H9 (cell line): ENCODE measurements around the gene RTP1. TPM values are rescaled to one million over a fixed set of nuclear protein-coding genes. Genes with fewer than 3 reads are reported as not detected.

Experiments used
- DNase-seq: peaks from one replicate; pipeline ENCODE4 v3.0.0-alpha.2; 2017
- H2AFZ ChIP-seq: one replicate; pipeline ENCODE4 v1.6.1; 2013; ENCODE audit warnings: mild to moderate bottlenecking, low read length, control low read depth, moderate library complexity
- H2AK5ac ChIP-seq: 2 replicates; pipeline ENCODE4 v1.6.1; 2013; ENCODE audit warnings: low read length, control low read depth, mixed read lengths; ENCODE audit not compliant: insufficient read length
- H2BK120ac ChIP-seq: one replicate; pipeline ENCODE4 v1.6.1; 2013; ENCODE audit warnings: low read depth, mild to moderate bottlenecking, low read length, control low read depth, inconsistent platforms; ENCODE audit not compliant: poor library complexity, severe bottlenecking
- H2BK12ac ChIP-seq: 2 replicates; pipeline ENCODE4 v1.6.1; 2013; ENCODE audit warnings: low read length, control low read depth, mixed read lengths, low read depth; ENCODE audit not compliant: insufficient read length
- H2BK15ac ChIP-seq: 2 replicates; pipeline ENCODE4 v1.6.1; 2013; ENCODE audit warnings: low read depth, low read length, control low read depth
- H2BK20ac ChIP-seq: one replicate; pipeline ENCODE4 v1.6.1; 2013; ENCODE audit warnings: low read depth, mild to moderate bottlenecking, low read length, control low read depth, inconsistent platforms; ENCODE audit not compliant: poor library complexity, severe bottlenecking
- H2BK5ac ChIP-seq: 2 replicates; pipeline ENCODE4 v1.6.1; 2013; ENCODE audit warnings: low read length, control low read depth, mixed read lengths; ENCODE audit not compliant: insufficient read length
- H3K14ac ChIP-seq: 2 replicates; pipeline ENCODE4 v1.6.1; 2013; ENCODE audit warnings: low read length, control low read depth; ENCODE audit not compliant: insufficient read depth
- H3K18ac ChIP-seq: 2 replicates; pipeline ENCODE4 v1.6.1; 2013; ENCODE audit warnings: low read depth, mild to moderate bottlenecking, mixed read lengths, low read length, control low read depth; ENCODE audit not compliant: insufficient read length
- H3K23ac ChIP-seq: 2 replicates; pipeline ENCODE4 v1.6.1; 2013; ENCODE audit warnings: low read length, control low read depth, mixed read lengths, low read depth; ENCODE audit not compliant: insufficient read length
- H3K23me2 ChIP-seq: 2 replicates; pipeline ENCODE4 v1.6.1; 2013; ENCODE audit warnings: low read depth, mild to moderate bottlenecking, mixed read lengths, low read length, control low read depth; ENCODE audit not compliant: insufficient read length, poor library complexity, severe bottlenecking
- H3K27ac ChIP-seq: 2 replicates; pipeline ENCODE4 v1.5.1; 2013; ENCODE audit warnings: low read length, control low read depth, mixed read lengths, low read depth; ENCODE audit not compliant: insufficient read length
- H3K27me3 ChIP-seq: 2 replicates; pipeline ENCODE4 v1.6.1; 2013; ENCODE audit warnings: low read length, control low read depth, inconsistent platforms; ENCODE audit not compliant: insufficient read depth
- H3K4ac ChIP-seq: 2 replicates; pipeline ENCODE4 v1.6.1; 2013; ENCODE audit warnings: low read depth, mild to moderate bottlenecking, control low read depth, inconsistent platforms, low read length, moderate library complexity
- H3K4me1 ChIP-seq: 2 replicates; pipeline ENCODE4 v1.6.1; 2013; ENCODE audit warnings: low read length, control low read depth, inconsistent platforms; ENCODE audit not compliant: insufficient read depth
- H3K4me2 ChIP-seq: 2 replicates; pipeline ENCODE4 v1.6.1; 2013; ENCODE audit warnings: low read length, control low read depth, mixed read lengths; ENCODE audit not compliant: insufficient read length, insufficient read depth
- H3K56ac ChIP-seq: 2 replicates; pipeline ENCODE4 v1.6.1; 2013; ENCODE audit warnings: low read depth, mild to moderate bottlenecking, mixed read lengths, low read length, control low read depth; ENCODE audit not compliant: insufficient read length
- H3K79me1 ChIP-seq: 2 replicates; pipeline ENCODE4 v1.6.1; 2013; ENCODE audit warnings: low read depth, mild to moderate bottlenecking, moderate library complexity, low read length, control low read depth, inconsistent platforms; ENCODE audit not compliant: insufficient read depth, poor library complexity, severe bottlenecking
- H3K79me2 ChIP-seq: 2 replicates; pipeline ENCODE4 v1.6.1; 2013; ENCODE audit warnings: low read length, control low read depth, inconsistent platforms; ENCODE audit not compliant: insufficient read depth
- H3K9ac ChIP-seq: 2 replicates; pipeline ENCODE4 v1.6.1; 2013; ENCODE audit warnings: low read length, control low read depth, mixed read lengths; ENCODE audit not compliant: insufficient read length; ENCODE audit errors: extremely low read depth
- H3K9me3 ChIP-seq: one replicate; pipeline ENCODE4 v1.6.1; 2013; ENCODE audit warnings: low read depth, low read length, inconsistent platforms; ENCODE audit not compliant: control insufficient read depth
- H3T11ph ChIP-seq: one replicate; pipeline ENCODE4 v1.6.1; 2013; ENCODE audit warnings: mild to moderate bottlenecking, low read length, control low read depth, inconsistent platforms
- H4K20me1 ChIP-seq: one replicate; pipeline ENCODE4 v1.6.1; 2013; ENCODE audit not compliant: control insufficient read depth, insufficient read length, insufficient read depth
- H4K5ac ChIP-seq: 2 replicates; pipeline ENCODE4 v1.6.1; 2013; ENCODE audit warnings: low read depth, mild to moderate bottlenecking, mixed read lengths, low read length, control low read depth; ENCODE audit not compliant: insufficient read length
- H4K8ac ChIP-seq: replicated peaks from 2 replicates; pipeline ENCODE4 v1.6.1; 2013; ENCODE audit warnings: low read length, control low read depth, mixed read lengths, low read depth; ENCODE audit not compliant: insufficient read length
- H4K91ac ChIP-seq: 2 replicates; pipeline ENCODE4 v1.6.1; 2013; ENCODE audit warnings: low read depth, mild to moderate bottlenecking, moderate library complexity, mixed read lengths, low read length, control low read depth; ENCODE audit not compliant: insufficient read length
- H3K27ac Mint-ChIP-seq, 3 experiments: 2 replicates in 2 of 3; 3 replicates in 1 of 3; pipeline ENCODE4 v1.8.0; 2020 to 2021; ENCODE audit warnings: mixed read lengths in 3 of 3, mild to moderate bottlenecking in 1 of 3, moderate library complexity in 1 of 3
- H3K27me3 Mint-ChIP-seq: 2 replicates; pipeline ENCODE4 v1.8.0; 2021; ENCODE audit warnings: low read depth, mild to moderate bottlenecking, moderate library complexity, mixed read lengths
- H3K36me3 Mint-ChIP-seq, 3 experiments: 2 replicates in 2 of 3; 3 replicates in 1 of 3; pipeline ENCODE4 v1.8.0; 2020 to 2021; ENCODE audit warnings: low read depth in 3 of 3, mixed read lengths in 3 of 3; ENCODE audit not compliant: insufficient read depth in 1 of 3
- H3K4me1 Mint-ChIP-seq, 2 experiments: 2 replicates each; pipeline ENCODE4 v1.8.0; 2020; ENCODE audit warnings: mixed read lengths in 2 of 2
- H3K4me3 Mint-ChIP-seq, 2 experiments: 2 replicates in 1 of 2; 3 replicates in 1 of 2; pipeline ENCODE4 v1.8.0; 2020 to 2021; ENCODE audit warnings: mild to moderate bottlenecking in 2 of 2, mixed read lengths in 2 of 2, moderate library complexity in 1 of 2
- H3K9me3 Mint-ChIP-seq, 2 experiments: 2 replicates in 1 of 2; 3 replicates in 1 of 2; pipeline ENCODE4 v1.8.0; 2020; ENCODE audit warnings: mild to moderate bottlenecking in 2 of 2, mixed read lengths in 2 of 2, moderate library complexity in 1 of 2
- WGBS: extraction: QIAGEN DNeasy Blood & Tissue Kit; methylation state at CpG from one replicate; pipeline ENCODE4 v1.1.7; 2013; ENCODE audit warnings: missing lambda C conversion rate, low lambda C conversion rate, mixed read lengths; ENCODE audit not compliant: insufficient read length; ENCODE audit errors: extremely low coverage; 5-methylcytosine and 5-hydroxymethylcytosine counted together
- total RNA-seq: library from RNA; stranded (reverse); gene quantifications from 2 replicates; pipeline ENCODE4 v1.2.1, GENCODE V29; 2021
- TF ChIP-seq, protein P1 (sequence below): fragments of 200-600 bp; sonication (generic); conservative IDR thresholded peaks from 3 replicates; pipeline ENCODE4 v1.8.0; 2021; ENCODE audit warnings: antibody characterized with exemption, mild to moderate bottlenecking

RTP1 gene
- total RNA-seq, 1 experiment from 2014 or later = 6.6 TPM

DNA sequence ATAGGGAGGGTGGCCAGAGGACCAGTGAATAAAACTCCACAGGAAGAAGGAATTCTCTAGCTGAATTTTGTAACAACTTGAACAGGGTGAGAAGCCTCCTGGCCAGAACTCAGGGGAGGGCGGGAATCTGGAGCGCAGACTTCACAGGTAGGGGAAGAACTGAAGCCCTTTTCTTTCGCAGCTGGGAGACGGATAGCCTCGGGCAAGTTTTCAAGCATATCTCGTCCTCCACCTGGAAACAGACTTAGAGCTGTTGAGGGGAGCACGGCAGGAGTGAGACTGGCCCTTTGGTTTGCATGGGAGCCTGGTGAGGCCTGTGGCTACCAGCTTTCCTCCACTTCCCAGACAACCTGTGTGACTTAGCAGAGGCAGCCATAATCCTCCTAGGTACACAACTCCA lies 47.1 kb upstream of the RTP1 start:
- H3K23ac ChIP-seq = no peak overlapping the region
- no peak overlapping the region for H3T11ph ChIP-seq
- H2BK20ac ChIP-seq = no peak overlapping the region
- H3K79me2 ChIP-seq = peaks cover 2% of the 10 kb centered on the region; the same call in 1 of the 2 replicates
- no peak overlapping the region for H3K4ac ChIP-seq
- H3K56ac ChIP-seq = no peak overlapping the region
- no peak overlapping the region for H2BK12ac ChIP-seq
- WGBS = no CpG with 5 or more reads among the region's 7 CpGs
- H3K79me1 ChIP-seq = no peaks in the 10 kb centered on the region
- H3K4me1 ChIP-seq = no peaks in the 10 kb centered on the region
- H2AK5ac ChIP-seq = no peak overlapping the region
- peaks cover 22 to 29% of the 10 kb centered on the region in 2 experiments for H3K9me3 Mint-ChIP-seq
- H3K27me3 ChIP-seq = no peaks in the 10 kb centered on the region
- H2BK5ac ChIP-seq = no peak overlapping the region
- H4K5ac ChIP-seq = no peak overlapping the region
- no peak overlapping the region for H3K9ac ChIP-seq
- H3K36me3 Mint-ChIP-seq = peaks cover 8 to 45% (median 12%) of the 10 kb centered on the region in 3 experiments
- H3K23me2 ChIP-seq = no peaks in the 10 kb centered on the region
- H2AFZ ChIP-seq = no peak overlapping the region
- H3K9me3 ChIP-seq = peaks cover 8% of the 10 kb centered on the region
- no peaks in the 10 kb centered on the region for H4K20me1 ChIP-seq
- no peak for DNase-seq
- H3K27ac ChIP-seq = no peak overlapping the region
- H4K91ac ChIP-seq = no peak overlapping the region
- H3K4me2 ChIP-seq = no peak overlapping the region
- TF ChIP-seq, protein P1, sequence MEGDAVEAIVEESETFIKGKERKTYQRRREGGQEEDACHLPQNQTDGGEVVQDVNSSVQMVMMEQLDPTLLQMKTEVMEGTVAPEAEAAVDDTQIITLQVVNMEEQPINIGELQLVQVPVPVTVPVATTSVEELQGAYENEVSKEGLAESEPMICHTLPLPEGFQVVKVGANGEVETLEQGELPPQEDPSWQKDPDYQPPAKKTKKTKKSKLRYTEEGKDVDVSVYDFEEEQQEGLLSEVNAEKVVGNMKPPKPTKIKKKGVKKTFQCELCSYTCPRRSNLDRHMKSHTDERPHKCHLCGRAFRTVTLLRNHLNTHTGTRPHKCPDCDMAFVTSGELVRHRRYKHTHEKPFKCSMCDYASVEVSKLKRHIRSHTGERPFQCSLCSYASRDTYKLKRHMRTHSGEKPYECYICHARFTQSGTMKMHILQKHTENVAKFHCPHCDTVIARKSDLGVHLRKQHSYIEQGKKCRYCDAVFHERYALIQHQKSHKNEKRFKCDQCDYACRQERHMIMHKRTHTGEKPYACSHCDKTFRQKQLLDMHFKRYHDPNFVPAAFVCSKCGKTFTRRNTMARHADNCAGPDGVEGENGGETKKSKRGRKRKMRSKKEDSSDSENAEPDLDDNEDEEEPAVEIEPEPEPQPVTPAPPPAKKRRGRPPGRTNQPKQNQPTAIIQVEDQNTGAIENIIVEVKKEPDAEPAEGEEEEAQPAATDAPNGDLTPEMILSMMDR = no peak
- peak overlapping the region in 1 of 3 experiments; percentile 89; a peak in 3 of 7 replicates for H3K27ac Mint-ChIP-seq
- H4K8ac ChIP-seq = no peak overlapping the region
- no peak overlapping the region for H3K18ac ChIP-seq
- no peak overlapping the region for H2BK15ac ChIP-seq
- H3K4me3 Mint-ChIP-seq = no peak overlapping the region
- no peak overlapping the region for H3K14ac ChIP-seq
- H2BK120ac ChIP-seq = no peak overlapping the region
- no peaks in the 10 kb centered on the region; the same call in 1 of the 2 replicates for H3K27me3 Mint-ChIP-seq
- peaks cover 0 to 21% of the 10 kb centered on the region in 2 experiments; a peak in 2 of 4 replicates for H3K4me1 Mint-ChIP-seq
